Dendritic cell treated with granulocyte-macrophage colony-stimulating factor and Interleukin-4, amounts not matched to agents 40 ng/mL and 50 ng/mL, for 4 days (primary cell): ENCODE measurements around the gene THOP1.

Source experiments
- H3K27ac Mint-ChIP-seq: one replicate; pipeline ENCODE4 v1.8.0; 2022; ENCODE audit warnings: mild to moderate bottlenecking, mixed read lengths
- H3K27me3 Mint-ChIP-seq: one replicate; pipeline ENCODE4 v1.8.0; 2022; ENCODE audit warnings: mild to moderate bottlenecking, mixed read lengths
- H3K36me3 Mint-ChIP-seq: one replicate; pipeline ENCODE4 v1.8.0; 2022; ENCODE audit warnings: low read depth, mixed read lengths
- H3K4me1 Mint-ChIP-seq: one replicate; pipeline ENCODE4 v1.8.0; 2022; ENCODE audit warnings: low read depth, mixed read lengths
- H3K4me3 Mint-ChIP-seq: one replicate; pipeline ENCODE4 v1.8.0; 2022; ENCODE audit warnings: mild to moderate bottlenecking, moderate library complexity, mixed read lengths
- H3K9me3 Mint-ChIP-seq: one replicate; pipeline ENCODE4 v1.8.0; 2022; ENCODE audit warnings: mixed read lengths
- intact Hi-C: fragments of 100-400 bp; cut with micrococcal nuclease; formaldehyde crosslinking; loops from one replicate; pipeline ENCODE4 v1.15.0; 2022

Gene THOP1

GRCh38 chr19:2808129-2808941 lies 23.0 kb downstream of the THOP1 start:
- H3K4me1 Mint-ChIP-seq = no peaks in the 10 kb centered on the region
- H3K36me3 Mint-ChIP-seq = peaks cover 96% of the 10 kb centered on the region
- H3K27ac Mint-ChIP-seq = no peak overlapping the region
- no peaks in the 10 kb centered on the region for H3K27me3 Mint-ChIP-seq
- intact Hi-C loops = no loop called here
- H3K4me3 Mint-ChIP-seq = no peak overlapping the region
- no peaks in the 10 kb centered on the region for H3K9me3 Mint-ChIP-seq

- H3K27me3 Mint-ChIP-seq = no peaks in the 10 kb centered on the region
- intact Hi-C loops = no loop called here
- peaks cover 96% of the 10 kb centered on the region for H3K36me3 Mint-ChIP-seq
- H3K27ac Mint-ChIP-seq = no peak overlapping the region
- H3K4me3 Mint-ChIP-seq = no peak overlapping the region
- H3K4me1 Mint-ChIP-seq = no peaks in the 10 kb centered on the region
- H3K9me3 Mint-ChIP-seq = no peaks in the 10 kb centered on the region
Measured at GRCh38 chr19:2809387-2810140, 24.3 kb downstream of the THOP1 start.

GRCh38 chr19:2810141-2811091 lies 25.1 kb downstream of the THOP1 start:
- Mint-ChIP-seq H3K4me1 (no peaks in the 10 kb centered on the region), H3K36me3 (peaks cover 89% of the 10 kb centered on the region), H3K4me3 (no peak overlapping the region), H3K27ac (no peak overlapping the region), H3K9me3 (no peaks in the 10 kb centered on the region), H3K27me3 (no peaks in the 10 kb centered on the region)
- intact Hi-C loops = no loop called here

- intact Hi-C loops = no loop called here
- Mint-ChIP-seq H3K4me3 (no peak overlapping the region), H3K9me3 (no peaks in the 10 kb centered on the region), H3K4me1 (no peaks in the 10 kb centered on the region), H3K27ac (no peak overlapping the region), H3K27me3 (no peaks in the 10 kb centered on the region), H3K36me3 (peaks cover 84% of the 10 kb centered on the region)
Measured at GRCh38 chr19:2811221-2811722, 26.0 kb downstream of the THOP1 start.

GRCh38 chr19:2811735-2812413 lies 26.6 kb downstream of the THOP1 start:
- Mint-ChIP-seq H3K4me3 (no peak overlapping the region), H3K27me3 (no peaks in the 10 kb centered on the region), H3K36me3 (peaks cover 78% of the 10 kb centered on the region), H3K27ac (no peak overlapping the region), H3K4me1 (no peaks in the 10 kb centered on the region), H3K9me3 (no peaks in the 10 kb centered on the region)
- intact Hi-C loops = no loop called here

GRCh38 chr19:2812414-2813234 lies 27.3 kb downstream of the THOP1 start:
- intact Hi-C loops = no loop called here
- Mint-ChIP-seq H3K4me1 (no peaks in the 10 kb centered on the region), H3K27me3 (no peaks in the 10 kb centered on the region)

GRCh38 chr19:2813235-2814160 lies 28.2 kb downstream of the THOP1 start:
- Mint-ChIP-seq H3K9me3 (no peaks in the 10 kb centered on the region), H3K4me1 (peaks cover 3% of the 10 kb centered on the region), H3K4me3 (no peak overlapping the region), H3K27me3 (no peaks in the 10 kb centered on the region), H3K27ac (no peak overlapping the region), H3K36me3 (peaks cover 62% of the 10 kb centered on the region)
- intact Hi-C loops = no loop called here

More at GRCh38 chr19:2812414-2813234, 27.3 kb downstream of the THOP1 start:
- Mint-ChIP-seq H3K9me3 (no peaks in the 10 kb centered on the region), H3K27ac (no peak overlapping the region), H3K36me3 (peaks cover 70% of the 10 kb centered on the region), H3K4me3 (no peak overlapping the region)

- Mint-ChIP-seq H3K36me3 (peaks cover 52% of the 10 kb centered on the region), H3K4me3 (no peak overlapping the region), H3K27ac (no peak overlapping the region), H3K9me3 (no peaks in the 10 kb centered on the region), H3K4me1 (peaks cover 5% of the 10 kb centered on the region), H3K27me3 (no peaks in the 10 kb centered on the region)
- intact Hi-C loops = no loop called here
Measured at GRCh38 chr19:2814426-2814825, 29.1 kb downstream of the THOP1 start.

GRCh38 chr19:2815191-2815614 lies 29.9 kb downstream of the THOP1 start:
- Mint-ChIP-seq H3K27me3 (no peaks in the 10 kb centered on the region), H3K4me3 (no peak overlapping the region), H3K36me3 (peaks cover 44% of the 10 kb centered on the region), H3K9me3 (no peaks in the 10 kb centered on the region), H3K27ac (no peak overlapping the region), H3K4me1 (peaks cover 7% of the 10 kb centered on the region)
- intact Hi-C loops = no loop called here

- Mint-ChIP-seq H3K36me3 (peaks cover 37% of the 10 kb centered on the region), H3K9me3 (no peaks in the 10 kb centered on the region), H3K4me1 (peaks cover 14% of the 10 kb centered on the region), H3K27me3 (peaks cover 2% of the 10 kb centered on the region), H3K27ac (no peak overlapping the region), H3K4me3 (no peak overlapping the region)
- intact Hi-C loops = no loop called here
Measured at GRCh38 chr19:2815923-2816322, 30.6 kb downstream of the THOP1 start.

GRCh38 chr19:2816641-2817040 lies 31.3 kb downstream of the THOP1 start:
- intact Hi-C loops = no loop called here
- Mint-ChIP-seq H3K27me3 (peaks cover 3% of the 10 kb centered on the region), H3K4me3 (no peak overlapping the region), H3K4me1 (peaks cover 17% of the 10 kb centered on the region), H3K9me3 (no peaks in the 10 kb centered on the region), H3K27ac (no peak overlapping the region), H3K36me3 (peaks cover 30% of the 10 kb centered on the region)
